Liver (tissue), 9 donors: ENCODE results near the gene JDP2. TPM values are rescaled to one million over a fixed set of nuclear protein-coding genes. Genes with fewer than 3 reads are reported as not detected.

ENCODE experiments used
- DNase-seq: peaks from one replicate; pipeline ENCODE4 v3.0.0-alpha.2; 2017; ENCODE audit warnings: low spot score
- H3K27ac ChIP-seq, 2 donors: one replicate each; pipeline ENCODE4 v1.7.0; 2013; ENCODE audit warnings: inconsistent platforms in 2 of 2, low read length in 2 of 2, control low read depth in 1 of 2, low read depth in 1 of 2, mild to moderate bottlenecking in 1 of 2
- H3K27me3 ChIP-seq, 4 donors: one replicate each; pipeline versions ENCODE4 v1.6.1 to v1.7.0; 2013; ENCODE audit warnings: low read length in 3 of 4, inconsistent platforms in 1 of 4, mild to moderate bottlenecking in 1 of 4, moderate library complexity in 1 of 4; ENCODE audit not compliant: control insufficient read depth in 4 of 4, insufficient read depth in 4 of 4
- H3K36me3 ChIP-seq, 4 donors: one replicate each; pipeline versions ENCODE4 v1.6.1 to v1.7.0; 2013; ENCODE audit warnings: low read length in 3 of 4, mild to moderate bottlenecking in 3 of 4, low read depth in 1 of 4, moderate library complexity in 1 of 4; ENCODE audit not compliant: control insufficient read depth in 4 of 4, insufficient read depth in 3 of 4
- H3K4me1 ChIP-seq, 4 donors: one replicate each; pipeline versions ENCODE4 v1.6.1 to v1.7.0; 2013; ENCODE audit warnings: low read length in 3 of 4, mild to moderate bottlenecking in 3 of 4, moderate library complexity in 1 of 4; ENCODE audit not compliant: control insufficient read depth in 4 of 4, insufficient read depth in 4 of 4
- H3K4me3 ChIP-seq, 3 donors: one replicate each; pipeline versions ENCODE4 v1.6.1 to v1.7.0; 2013; ENCODE audit warnings: low read length in 3 of 3, control low read depth in 1 of 3, low read depth in 1 of 3, mild to moderate bottlenecking in 1 of 3
- H3K9ac ChIP-seq, 2 donors: one replicate each; pipeline ENCODE4 v1.7.0; 2013; ENCODE audit warnings: low read length in 2 of 2, mild to moderate bottlenecking in 2 of 2, moderate library complexity in 2 of 2, control low read depth in 1 of 2, low read depth in 1 of 2
- H3K9me3 ChIP-seq, 4 donors: one replicate each; pipeline versions ENCODE4 v1.6.1 to v1.7.0; 2013; ENCODE audit warnings: low read length in 3 of 4; ENCODE audit not compliant: control insufficient read depth in 4 of 4
- EGR1 ChIP-seq, 2 donors: IDR thresholded peaks; 2 replicates each; pipeline ENCODE4 v1.6.1; 2016 to 2018; ENCODE audit warnings: antibody characterized with exemption in 2 of 2, low read depth in 2 of 2
- FOXA2 ChIP-seq: IDR thresholded peaks from 2 replicates; pipeline ENCODE4 v1.6.1; 2016; ENCODE audit warnings: antibody characterized with exemption
- GABPA ChIP-seq, 2 donors: IDR thresholded peaks in 1 of 2; conservative IDR thresholded peaks in 1 of 2; 2 replicates each; pipeline ENCODE4 v1.6.1; 2016; ENCODE audit warnings: antibody characterized with exemption in 2 of 2, mild to moderate bottlenecking in 1 of 2, moderate library complexity in 1 of 2
- HNF4A ChIP-seq, 2 donors: conservative IDR thresholded peaks; 2 replicates each; pipeline ENCODE4 v1.6.1; 2016; ENCODE audit warnings: antibody characterized with exemption in 2 of 2, mild to moderate bottlenecking in 2 of 2
- HNF4G ChIP-seq: IDR thresholded peaks from 2 replicates; pipeline ENCODE4 v1.6.1; 2016; ENCODE audit warnings: antibody characterized with exemption
- JUND ChIP-seq, 2 donors: IDR thresholded peaks; 2 replicates each; pipeline ENCODE4 v1.6.1; 2016; ENCODE audit warnings: antibody characterized with exemption in 2 of 2
- MAX ChIP-seq: IDR thresholded peaks from 2 replicates; pipeline ENCODE4 v1.6.1; 2016; ENCODE audit warnings: antibody characterized with exemption
- NR2F2 ChIP-seq: IDR thresholded peaks from 2 replicates; pipeline ENCODE4 v1.6.1; 2016; ENCODE audit warnings: antibody characterized with exemption
- RAD21 ChIP-seq, 2 donors: IDR thresholded peaks; 2 replicates each; pipeline ENCODE4 v1.6.1; 2016; ENCODE audit warnings: antibody characterized with exemption in 2 of 2, mild to moderate bottlenecking in 2 of 2
- RXRA ChIP-seq, 2 donors: IDR thresholded peaks; 2 replicates each; pipeline ENCODE4 v1.6.1; 2017 to 2018; ENCODE audit warnings: antibody characterized with exemption in 2 of 2, mild to moderate bottlenecking in 1 of 2
- SP1 ChIP-seq: IDR thresholded peaks from 2 replicates; pipeline ENCODE4 v1.6.1; 2018; ENCODE audit warnings: antibody characterized with exemption, mild to moderate bottlenecking
- TAF1 ChIP-seq: conservative IDR thresholded peaks from 2 replicates; pipeline ENCODE4 v1.6.1; 2016; ENCODE audit warnings: antibody characterized with exemption, mild to moderate bottlenecking
- YY1 ChIP-seq: IDR thresholded peaks from 2 replicates; pipeline ENCODE4 v1.6.1; 2016; ENCODE audit warnings: antibody characterized with exemption, mild to moderate bottlenecking
- WGBS: extraction: QIAGEN DNeasy Blood & Tissue Kit; methylation state at CpG from one replicate; pipeline ENCODE4 v1.1.7; 2013; 5-methylcytosine and 5-hydroxymethylcytosine counted together
- polyA plus RNA-seq, 2 donors: library from polyadenylated mRNA; stranded (reverse) in 1 of 2; unstranded in 1 of 2; fragments of 200-250 nt in 1 of 2; fragments of >200 nt in 1 of 2; fragmentation: Nextera tagmentation in 1 of 2; extraction: Ambion mirVana in 1 of 2; gene quantifications; one replicate each; pipeline versions ENCODE4 v1.2.1 to v1.2.3, GENCODE V29; 2013 to 2015
- total RNA-seq, 2 donors: library from RNA; depleted of rRNA; stranded (reverse); fragments of >200 nt; gene quantifications; one replicate each; pipeline ENCODE4 v1.2.3, GENCODE V29; 2014
- TF ChIP-seq, protein P1 (sequence below): IDR thresholded peaks from 2 replicates; pipeline ENCODE4 v1.6.1; 2016; ENCODE audit warnings: antibody characterized with exemption
- TF ChIP-seq, protein P2 (sequence below): fragments of 150-350 bp; IDR thresholded peaks from 2 replicates; pipeline ENCODE4 v1.5.1; 2017; ENCODE audit warnings: improper control_type of control experiment, low read depth, low read length; ENCODE audit not compliant: missing input control
- TF ChIP-seq, protein P3 (sequence below): IDR thresholded peaks from 2 replicates; pipeline ENCODE4 v1.6.1; 2016; ENCODE audit warnings: antibody characterized with exemption, mild to moderate bottlenecking
- TF ChIP-seq, protein P4 (sequence below): IDR thresholded peaks from 2 replicates; pipeline ENCODE4 v1.6.1; 2016; ENCODE audit warnings: antibody characterized with exemption
- donor health status: healthy.
- donor health status: healthy.
- donor health status: healthy.
- donor health status: healthy.
- donor health status: healthy.

Gene JDP2
- total and polyA plus RNA-seq, 4 donors, result 2.4 to 14.6 (median 8.7) TPM

DNA sequence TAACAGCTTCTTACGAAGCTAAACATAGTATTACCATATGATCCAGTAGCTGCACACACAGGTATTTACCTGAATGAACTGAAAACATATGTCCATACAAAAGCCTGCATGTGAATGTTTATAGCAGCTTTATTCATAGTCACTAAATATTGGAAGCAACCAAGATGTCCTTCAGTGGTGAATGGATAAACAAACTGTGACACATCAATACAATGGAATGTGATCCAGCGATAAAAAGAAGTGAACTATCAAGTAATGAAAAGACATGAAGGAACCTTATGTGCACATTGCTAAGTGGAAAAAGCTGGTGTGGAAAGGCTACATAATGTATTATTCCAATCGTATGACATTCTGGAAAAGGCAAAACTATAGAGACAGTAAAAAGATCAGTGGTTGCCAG lies 38.1 kb upstream of the JDP2 start:
- H3K27ac ChIP-seq, result no peak overlapping the region
- TF ChIP-seq HNF4A (conservative IDR thresholded peaks at IDR 0.05), result no peak
- no peak for TF ChIP-seq RXRA (IDR thresholded peaks at IDR 0.05)
- TF ChIP-seq, protein P1, sequence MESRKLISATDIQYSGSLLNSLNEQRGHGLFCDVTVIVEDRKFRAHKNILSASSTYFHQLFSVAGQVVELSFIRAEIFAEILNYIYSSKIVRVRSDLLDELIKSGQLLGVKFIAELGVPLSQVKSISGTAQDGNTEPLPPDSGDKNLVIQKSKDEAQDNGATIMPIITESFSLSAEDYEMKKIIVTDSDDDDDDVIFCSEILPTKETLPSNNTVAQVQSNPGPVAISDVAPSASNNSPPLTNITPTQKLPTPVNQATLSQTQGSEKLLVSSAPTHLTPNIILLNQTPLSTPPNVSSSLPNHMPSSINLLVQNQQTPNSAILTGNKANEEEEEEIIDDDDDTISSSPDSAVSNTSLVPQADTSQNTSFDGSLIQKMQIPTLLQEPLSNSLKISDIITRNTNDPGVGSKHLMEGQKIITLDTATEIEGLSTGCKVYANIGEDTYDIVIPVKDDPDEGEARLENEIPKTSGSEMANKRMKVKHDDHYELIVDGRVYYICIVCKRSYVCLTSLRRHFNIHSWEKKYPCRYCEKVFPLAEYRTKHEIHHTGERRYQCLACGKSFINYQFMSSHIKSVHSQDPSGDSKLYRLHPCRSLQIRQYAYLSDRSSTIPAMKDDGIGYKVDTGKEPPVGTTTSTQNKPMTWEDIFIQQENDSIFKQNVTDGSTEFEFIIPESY, result no peak
- TF ChIP-seq SP1, result no peak
- TF ChIP-seq, protein P2, sequence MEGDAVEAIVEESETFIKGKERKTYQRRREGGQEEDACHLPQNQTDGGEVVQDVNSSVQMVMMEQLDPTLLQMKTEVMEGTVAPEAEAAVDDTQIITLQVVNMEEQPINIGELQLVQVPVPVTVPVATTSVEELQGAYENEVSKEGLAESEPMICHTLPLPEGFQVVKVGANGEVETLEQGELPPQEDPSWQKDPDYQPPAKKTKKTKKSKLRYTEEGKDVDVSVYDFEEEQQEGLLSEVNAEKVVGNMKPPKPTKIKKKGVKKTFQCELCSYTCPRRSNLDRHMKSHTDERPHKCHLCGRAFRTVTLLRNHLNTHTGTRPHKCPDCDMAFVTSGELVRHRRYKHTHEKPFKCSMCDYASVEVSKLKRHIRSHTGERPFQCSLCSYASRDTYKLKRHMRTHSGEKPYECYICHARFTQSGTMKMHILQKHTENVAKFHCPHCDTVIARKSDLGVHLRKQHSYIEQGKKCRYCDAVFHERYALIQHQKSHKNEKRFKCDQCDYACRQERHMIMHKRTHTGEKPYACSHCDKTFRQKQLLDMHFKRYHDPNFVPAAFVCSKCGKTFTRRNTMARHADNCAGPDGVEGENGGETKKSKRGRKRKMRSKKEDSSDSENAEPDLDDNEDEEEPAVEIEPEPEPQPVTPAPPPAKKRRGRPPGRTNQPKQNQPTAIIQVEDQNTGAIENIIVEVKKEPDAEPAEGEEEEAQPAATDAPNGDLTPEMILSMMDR, result no peak
- TF ChIP-seq FOXA2, result no peak
- no peak for TF ChIP-seq JUND (IDR thresholded peaks at IDR 0.05)
- TF ChIP-seq TAF1, result no peak
- TF ChIP-seq RAD21 (IDR thresholded peaks at IDR 0.05), result no peak
- no peak for TF ChIP-seq EGR1 (IDR thresholded peaks at IDR 0.05; ENCODE audit: low read depth in 2 of 2)
- TF ChIP-seq YY1, result no peak
- TF ChIP-seq HNF4G, result no peak
- TF ChIP-seq, protein P3, sequence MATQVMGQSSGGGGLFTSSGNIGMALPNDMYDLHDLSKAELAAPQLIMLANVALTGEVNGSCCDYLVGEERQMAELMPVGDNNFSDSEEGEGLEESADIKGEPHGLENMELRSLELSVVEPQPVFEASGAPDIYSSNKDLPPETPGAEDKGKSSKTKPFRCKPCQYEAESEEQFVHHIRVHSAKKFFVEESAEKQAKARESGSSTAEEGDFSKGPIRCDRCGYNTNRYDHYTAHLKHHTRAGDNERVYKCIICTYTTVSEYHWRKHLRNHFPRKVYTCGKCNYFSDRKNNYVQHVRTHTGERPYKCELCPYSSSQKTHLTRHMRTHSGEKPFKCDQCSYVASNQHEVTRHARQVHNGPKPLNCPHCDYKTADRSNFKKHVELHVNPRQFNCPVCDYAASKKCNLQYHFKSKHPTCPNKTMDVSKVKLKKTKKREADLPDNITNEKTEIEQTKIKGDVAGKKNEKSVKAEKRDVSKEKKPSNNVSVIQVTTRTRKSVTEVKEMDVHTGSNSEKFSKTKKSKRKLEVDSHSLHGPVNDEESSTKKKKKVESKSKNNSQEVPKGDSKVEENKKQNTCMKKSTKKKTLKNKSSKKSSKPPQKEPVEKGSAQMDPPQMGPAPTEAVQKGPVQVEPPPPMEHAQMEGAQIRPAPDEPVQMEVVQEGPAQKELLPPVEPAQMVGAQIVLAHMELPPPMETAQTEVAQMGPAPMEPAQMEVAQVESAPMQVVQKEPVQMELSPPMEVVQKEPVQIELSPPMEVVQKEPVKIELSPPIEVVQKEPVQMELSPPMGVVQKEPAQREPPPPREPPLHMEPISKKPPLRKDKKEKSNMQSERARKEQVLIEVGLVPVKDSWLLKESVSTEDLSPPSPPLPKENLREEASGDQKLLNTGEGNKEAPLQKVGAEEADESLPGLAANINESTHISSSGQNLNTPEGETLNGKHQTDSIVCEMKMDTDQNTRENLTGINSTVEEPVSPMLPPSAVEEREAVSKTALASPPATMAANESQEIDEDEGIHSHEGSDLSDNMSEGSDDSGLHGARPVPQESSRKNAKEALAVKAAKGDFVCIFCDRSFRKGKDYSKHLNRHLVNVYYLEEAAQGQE, result no peak
- TF ChIP-seq, protein P4, sequence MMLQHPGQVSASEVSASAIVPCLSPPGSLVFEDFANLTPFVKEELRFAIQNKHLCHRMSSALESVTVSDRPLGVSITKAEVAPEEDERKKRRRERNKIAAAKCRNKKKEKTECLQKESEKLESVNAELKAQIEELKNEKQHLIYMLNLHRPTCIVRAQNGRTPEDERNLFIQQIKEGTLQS, result no peak
- no peak for TF ChIP-seq MAX
- TF ChIP-seq GABPA (IDR thresholded peaks at IDR 0.05 in 1 of 2, conservative IDR thresholded peaks at IDR 0.05 in 1 of 2), result no peak
- no peak for TF ChIP-seq NR2F2
- H3K4me3 ChIP-seq, result no peak overlapping the region
- no peaks in the 10 kb centered on the region for H3K4me1 ChIP-seq
- WGBS, result 90% methylated on average over 3 of the region's 3 CpGs
- H3K27me3 ChIP-seq, result no peaks in the 10 kb centered on the region
- H3K9ac ChIP-seq, result no peak overlapping the region
- no peaks in the 10 kb centered on the region for H3K36me3 ChIP-seq
- no peak for DNase-seq
- H3K9me3 ChIP-seq, result no peaks in the 10 kb centered on the region

GRCh38 chr14:75390183-75390582 lies 37.6 kb upstream of the JDP2 start:
- H3K9me3 ChIP-seq, result no peaks in the 10 kb centered on the region
- H3K27ac ChIP-seq, result no peak overlapping the region
- no peaks in the 10 kb centered on the region for H3K4me1 ChIP-seq
- 81% methylated on average over 3 of the region's 3 CpGs for WGBS
- no peak overlapping the region for H3K4me3 ChIP-seq
- DNase-seq, result no peak
- no peak overlapping the region for H3K9ac ChIP-seq
- no peaks in the 10 kb centered on the region for H3K36me3 ChIP-seq
- H3K27me3 ChIP-seq, result no peaks in the 10 kb centered on the region
- TF ChIP-seq TAF1 (no peak), EGR1 (IDR thresholded peaks at IDR 0.05; ENCODE audit: low read depth in 2 of 2) (no peak), HNF4G (no peak)
- TF ChIP-seq, protein P3, result no peak
